HepG2 (cell line): ENCODE results near the gene MAMLD1.

Source experiments
- HES4 ChIP-seq: sonication (generic); formaldehyde crosslinking; IDR thresholded peaks from 2 replicates; pipeline ENCODE4 v1.9.0; 2021; ENCODE audit warnings: mild to moderate bottlenecking, missing genetic modification reagents, borderline replicate concordance
- MAFF ChIP-seq: IDR thresholded peaks from 2 replicates; pipeline ENCODE4 v1.6.1; 2011; ENCODE audit warnings: low read depth, low read length, improper control_type of control experiment

GRCh38 chrX:150329282-150329681 lies 33.8 kb upstream of the MAMLD1 start:
- TF ChIP-seq MAFF (no peak), HES4 (CRISPR knock-in tag) (no peak)
